Cardiac fibroblast (primary cell): ENCODE results near the gene GLS.

ENCODE experiments used
- DNase-seq, 2 donors: peaks; one replicate each; pipeline versions ENCODE4 v3.0.0 to v3.0.0-alpha.2; 2010; ENCODE audit warnings: low read depth in 2 of 2
- H3K4me3 ChIP-seq, 2 donors: replicated peaks in 1 of 2; 1 replicate in 1 of 2; 2 replicates in 1 of 2; pipeline ENCODE4 v1.5.1; 2011; ENCODE audit warnings: low read depth in 2 of 2, low read length in 2 of 2, mild to moderate bottlenecking in 2 of 2, moderate library complexity in 1 of 2
- TF ChIP-seq, protein P1 (sequence below): IDR thresholded peaks from one replicate; pipeline ENCODE4 v1.5.1; 2011; ENCODE audit warnings: low read depth, mild to moderate bottlenecking, low read length, inconsistent platforms

GLS gene

DNA sequence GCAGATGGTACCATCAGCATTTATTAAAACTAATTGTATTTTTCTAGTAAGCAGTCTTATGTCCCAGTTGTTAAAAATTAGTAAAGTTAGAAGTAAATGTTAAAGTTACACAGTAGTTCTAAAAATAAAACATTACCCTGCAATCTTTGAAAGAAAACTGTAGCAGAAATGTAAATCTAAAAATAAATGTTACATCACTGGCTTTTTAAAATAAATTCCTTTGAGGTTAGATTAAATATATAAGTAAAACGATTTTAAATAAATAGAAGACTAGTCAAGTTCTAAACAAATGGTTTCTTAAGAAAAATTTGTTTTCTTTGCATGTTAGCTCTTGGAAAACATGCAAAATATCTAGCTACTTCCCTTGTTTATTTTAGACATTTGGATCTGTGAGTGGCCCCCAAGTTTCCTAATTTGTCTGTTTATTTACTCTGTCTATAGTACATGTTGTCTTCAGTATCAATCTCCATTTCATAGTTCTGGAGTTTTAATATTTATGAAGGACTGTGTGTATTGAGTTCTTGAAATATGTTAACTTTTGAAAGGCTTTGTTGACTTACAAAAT lies 58.2 kb downstream of the GLS start:
- no peak for DNase-seq
- TF ChIP-seq, protein P1, sequence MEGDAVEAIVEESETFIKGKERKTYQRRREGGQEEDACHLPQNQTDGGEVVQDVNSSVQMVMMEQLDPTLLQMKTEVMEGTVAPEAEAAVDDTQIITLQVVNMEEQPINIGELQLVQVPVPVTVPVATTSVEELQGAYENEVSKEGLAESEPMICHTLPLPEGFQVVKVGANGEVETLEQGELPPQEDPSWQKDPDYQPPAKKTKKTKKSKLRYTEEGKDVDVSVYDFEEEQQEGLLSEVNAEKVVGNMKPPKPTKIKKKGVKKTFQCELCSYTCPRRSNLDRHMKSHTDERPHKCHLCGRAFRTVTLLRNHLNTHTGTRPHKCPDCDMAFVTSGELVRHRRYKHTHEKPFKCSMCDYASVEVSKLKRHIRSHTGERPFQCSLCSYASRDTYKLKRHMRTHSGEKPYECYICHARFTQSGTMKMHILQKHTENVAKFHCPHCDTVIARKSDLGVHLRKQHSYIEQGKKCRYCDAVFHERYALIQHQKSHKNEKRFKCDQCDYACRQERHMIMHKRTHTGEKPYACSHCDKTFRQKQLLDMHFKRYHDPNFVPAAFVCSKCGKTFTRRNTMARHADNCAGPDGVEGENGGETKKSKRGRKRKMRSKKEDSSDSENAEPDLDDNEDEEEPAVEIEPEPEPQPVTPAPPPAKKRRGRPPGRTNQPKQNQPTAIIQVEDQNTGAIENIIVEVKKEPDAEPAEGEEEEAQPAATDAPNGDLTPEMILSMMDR: no peak
- no peak overlapping the region for H3K4me3 ChIP-seq

DNA sequence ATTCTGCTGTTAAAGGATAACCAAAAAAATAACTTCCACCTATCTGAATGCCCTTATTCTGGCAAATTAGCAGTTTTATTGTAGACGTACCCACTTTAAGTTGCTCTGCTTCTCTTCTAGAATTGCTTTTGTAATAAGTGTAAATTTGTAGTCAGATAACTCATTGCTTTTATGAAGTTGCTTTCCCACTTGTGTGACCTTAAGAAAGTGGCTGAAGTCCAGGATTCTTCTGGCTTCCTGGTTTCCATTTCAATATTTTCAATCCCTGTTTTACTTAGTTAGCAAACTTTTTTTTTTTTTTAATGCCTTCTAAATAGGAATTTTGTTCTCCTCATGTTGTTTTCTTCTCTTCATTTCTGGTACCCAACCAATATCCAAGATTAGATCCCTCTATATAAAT lies 59.8 kb downstream of the GLS start:
- TF ChIP-seq, protein P1: no peak
- peak in 1 of 2 donors; percentile 68 for DNase-seq
- H3K4me3 ChIP-seq: no peak overlapping the region

DNA sequence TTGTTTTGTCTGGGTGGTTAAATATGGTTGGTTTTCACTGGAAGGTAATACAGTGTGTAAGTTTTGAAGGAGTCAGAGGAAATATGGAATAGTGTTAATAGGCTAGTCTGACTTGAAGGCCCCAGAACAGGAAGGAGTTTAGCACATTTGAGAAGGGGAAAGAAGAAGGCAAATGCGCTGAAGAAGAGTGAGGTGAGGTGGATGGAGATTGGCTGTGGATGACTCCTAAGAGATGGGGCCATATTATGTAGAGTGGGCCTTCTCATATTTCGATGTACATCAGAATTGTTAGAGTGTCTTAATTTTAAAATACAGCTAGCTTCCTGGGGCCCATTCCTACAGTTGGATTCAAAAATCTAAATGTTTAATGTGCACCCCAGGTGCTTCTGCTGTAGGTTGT lies 61.0 kb downstream of the GLS start:
- DNase-seq: no peak
- H3K4me3 ChIP-seq: no peak overlapping the region
- TF ChIP-seq, protein P1: no peak

DNA sequence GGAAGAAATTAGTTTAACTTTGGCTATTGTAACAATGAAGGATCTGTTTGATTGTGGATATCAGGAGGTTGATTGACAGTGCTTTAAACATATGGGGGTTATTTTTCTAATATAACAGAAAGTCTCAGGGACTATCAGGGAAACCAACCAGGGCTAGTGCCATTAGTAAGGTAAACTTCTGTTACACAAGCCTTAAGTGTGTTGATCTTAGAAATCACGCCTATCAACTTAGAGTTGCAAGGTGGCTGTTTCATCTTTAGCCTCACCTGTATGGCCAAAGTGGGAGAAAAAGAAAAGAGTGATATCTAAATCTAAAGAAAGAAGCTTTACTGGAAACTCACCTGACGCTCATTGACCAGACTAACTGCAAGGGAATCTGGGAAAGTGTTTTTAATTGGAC lies 62.1 kb downstream of the GLS start:
- TF ChIP-seq, protein P1: no peak
- DNase-seq: no peak
- H3K4me3 ChIP-seq: no peak overlapping the region

DNA sequence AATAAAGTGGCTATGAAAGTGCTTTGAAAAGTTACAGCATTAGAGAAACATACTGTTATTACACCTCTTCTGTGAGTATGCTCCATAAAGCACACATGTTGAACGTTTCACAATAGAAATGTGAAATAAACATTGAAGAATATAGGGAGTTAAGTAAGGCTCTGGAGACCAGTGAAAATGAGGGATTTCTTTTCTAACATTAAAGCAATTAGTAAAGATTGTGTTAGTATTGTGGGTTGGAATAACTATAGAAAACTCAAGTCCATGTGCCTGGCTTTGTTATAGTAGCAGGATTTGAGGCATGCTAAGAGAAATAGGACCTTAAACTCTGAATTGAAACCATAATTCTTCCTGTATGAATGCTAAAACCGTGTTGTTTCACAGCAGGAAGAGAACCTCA lies 63.1 kb downstream of the GLS start:
- no peak for DNase-seq

DNA sequence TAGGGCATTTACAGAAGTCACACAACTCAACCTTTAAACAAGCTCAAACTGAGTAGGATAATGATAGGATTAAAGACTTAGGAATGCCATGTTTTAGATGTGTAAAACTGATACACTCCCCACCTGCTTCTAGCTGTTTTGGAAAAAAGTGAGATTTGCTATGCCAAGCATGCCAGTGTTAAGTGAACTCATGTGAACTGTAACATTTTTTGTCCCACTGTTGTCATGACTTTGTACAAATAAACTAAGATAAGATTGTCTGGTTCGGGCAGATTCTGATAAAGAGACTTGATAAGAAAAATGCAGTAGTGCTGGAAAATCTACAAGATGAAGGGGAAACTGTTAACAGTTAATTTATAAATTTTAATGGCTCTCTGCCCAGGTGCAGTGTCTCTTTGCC lies 66.5 kb downstream of the GLS start:
- TF ChIP-seq, protein P1: no peak
- DNase-seq: peak; percentile 20 to 50
- H3K4me3 ChIP-seq: no peak overlapping the region

More for the DNA sequence above, 63.1 kb downstream of the GLS start:
- TF ChIP-seq, protein P1: no peak
- H3K4me3 ChIP-seq: no peak overlapping the region

DNA sequence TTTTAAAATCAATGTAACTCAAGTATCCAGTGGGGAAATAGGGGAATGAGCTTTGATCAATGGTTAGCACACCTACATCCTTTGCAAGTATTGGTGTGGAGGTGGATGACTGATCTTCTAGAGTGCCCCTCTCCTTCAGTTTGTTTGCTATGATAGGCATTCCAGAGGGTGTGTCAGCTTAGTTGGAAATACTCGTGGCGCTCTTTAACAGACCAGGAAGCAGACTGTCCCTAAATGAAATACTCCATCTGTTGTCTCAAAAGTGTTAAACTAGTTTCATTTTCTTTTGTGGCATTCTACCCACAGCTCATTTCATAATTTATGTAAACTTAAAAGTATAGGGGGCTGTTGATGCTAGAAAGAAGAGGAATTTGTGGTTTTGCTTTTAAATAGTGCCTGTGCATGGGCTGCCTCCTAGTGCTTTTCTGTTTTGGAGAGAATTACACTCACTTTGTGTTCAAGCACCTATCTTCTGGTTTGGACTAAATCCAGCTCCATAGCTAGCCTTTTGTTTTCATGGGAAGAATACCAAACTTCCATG lies 67.2 kb downstream of the GLS start:
- DNase-seq: peak; percentile 76 to 88
- H3K4me3 ChIP-seq: no peak overlapping the region
- TF ChIP-seq, protein P1: peak; percentile 31
